SK-N-SH treated with all-trans-retinoic acid at 6 μM for 48 hours (cell line): ENCODE results near the gene STAM.

ENCODE experiments used
- ATAC-seq: fragments of 200-7000 bp; cut with Tn5 transposase; 3 replicates; pipeline ENCODE4 v1.9.1; 2020; ENCODE audit warnings: mild to moderate bottlenecking, moderate library complexity
- ARNTL ChIP-seq: fragments of 450-650 bp; formaldehyde crosslinking; IDR thresholded peaks from 2 replicates; pipeline ENCODE4 v1.5.0; 2020; ENCODE audit warnings: low read depth, mild to moderate bottlenecking, moderate library complexity, borderline replicate concordance
- BACH2 ChIP-seq: fragments of 250-450 bp; sonication (Bioruptor Pico); IDR thresholded peaks from 2 replicates; pipeline ENCODE4 v1.9.0; 2021; ENCODE audit warnings: mild to moderate bottlenecking, borderline replicate concordance
- ESRRG ChIP-seq: fragments of 250-450 bp; sonication (Bioruptor Pico); IDR thresholded peaks from 2 replicates; pipeline ENCODE4 v1.6.1; 2021; ENCODE audit warnings: mild to moderate bottlenecking
- GLIS3 ChIP-seq: fragments of 250-450 bp; sonication (Bioruptor Pico); IDR thresholded peaks from 2 replicates; pipeline ENCODE4 v1.5.0; 2020; ENCODE audit warnings: mild to moderate bottlenecking, moderate library complexity
- OSR1 ChIP-seq: fragments of 250-450 bp; sonication (Bioruptor Pico); IDR thresholded peaks from 2 replicates; pipeline ENCODE4 v1.8.0; 2022; ENCODE audit warnings: moderate library complexity, mild to moderate bottlenecking, inconsistent platforms
- PATZ1 ChIP-seq: fragments of 250-450 bp; sonication (Bioruptor Pico); IDR thresholded peaks from 2 replicates; pipeline ENCODE4 v1.8.0; 2020; ENCODE audit warnings: mild to moderate bottlenecking, moderate library complexity, borderline replicate concordance
- RARB ChIP-seq: fragments of 250-450 bp; sonication (Bioruptor Pico); IDR thresholded peaks from 2 replicates; pipeline ENCODE4 v1.8.0; 2021; ENCODE audit warnings: mild to moderate bottlenecking, moderate library complexity
- SNAI2 ChIP-seq: fragments of 250-450 bp; sonication (Bioruptor Pico); IDR thresholded peaks from 2 replicates; pipeline ENCODE4 v1.5.0; 2020; ENCODE audit warnings: mild to moderate bottlenecking, moderate library complexity
- TCF4 ChIP-seq: fragments of 250-450 bp; sonication (Bioruptor Pico); IDR thresholded peaks from 2 replicates; pipeline ENCODE4 v1.8.0; 2021; ENCODE audit warnings: mild to moderate bottlenecking, moderate library complexity, borderline replicate concordance
- TOX ChIP-seq: fragments of 250-450 bp; sonication (Bioruptor Pico); IDR thresholded peaks from 2 replicates; pipeline ENCODE4 v1.8.0; 2021; ENCODE audit warnings: mild to moderate bottlenecking, moderate library complexity, borderline replicate concordance
- TSHZ2 ChIP-seq: fragments of 250-450 bp; sonication (Bioruptor Pico); IDR thresholded peaks from 2 replicates; pipeline ENCODE4 v1.5.0; 2020; ENCODE audit warnings: mild to moderate bottlenecking, moderate library complexity
- ZC3H10 ChIP-seq: fragments of 250-450 bp; sonication (Bioruptor Pico); IDR thresholded peaks from 2 replicates; pipeline ENCODE4 v1.5.1; 2021; ENCODE audit warnings: mild to moderate bottlenecking, moderate library complexity
- ZFP3 ChIP-seq: fragments of 250-450 bp; sonication (Bioruptor Pico); IDR thresholded peaks from 2 replicates; pipeline ENCODE4 v1.5.0; 2020; ENCODE audit warnings: mild to moderate bottlenecking, moderate library complexity
- ZFP30 ChIP-seq: fragments of 450-650 bp; formaldehyde crosslinking; IDR thresholded peaks from 2 replicates; pipeline ENCODE4 v1.5.0; 2022; ENCODE audit warnings: mild to moderate bottlenecking, moderate library complexity
- ZNF70 ChIP-seq: fragments of 450-650 bp; formaldehyde crosslinking; IDR thresholded peaks from 2 replicates; pipeline ENCODE4 v1.5.0; 2020; ENCODE audit warnings: mild to moderate bottlenecking, moderate library complexity
- TF ChIP-seq, protein P1 (sequence below): fragments of 250-450 bp; sonication (Bioruptor Pico); IDR thresholded peaks from 2 replicates; pipeline ENCODE4 v1.8.0; 2021; ENCODE audit warnings: low read depth, mild to moderate bottlenecking, moderate library complexity, borderline replicate concordance
- TF ChIP-seq, protein P2 (sequence below): fragments of 250-450 bp; sonication (Bioruptor Pico); IDR thresholded peaks from 2 replicates; pipeline ENCODE4 v1.5.1; 2020; ENCODE audit warnings: low read depth, mild to moderate bottlenecking, moderate library complexity

The STAM gene

GRCh38 chr10:17734432-17735080, 90.6 kb downstream of the STAM start:
- ATAC-seq, result no peak
- TF ChIP-seq, protein P1, sequence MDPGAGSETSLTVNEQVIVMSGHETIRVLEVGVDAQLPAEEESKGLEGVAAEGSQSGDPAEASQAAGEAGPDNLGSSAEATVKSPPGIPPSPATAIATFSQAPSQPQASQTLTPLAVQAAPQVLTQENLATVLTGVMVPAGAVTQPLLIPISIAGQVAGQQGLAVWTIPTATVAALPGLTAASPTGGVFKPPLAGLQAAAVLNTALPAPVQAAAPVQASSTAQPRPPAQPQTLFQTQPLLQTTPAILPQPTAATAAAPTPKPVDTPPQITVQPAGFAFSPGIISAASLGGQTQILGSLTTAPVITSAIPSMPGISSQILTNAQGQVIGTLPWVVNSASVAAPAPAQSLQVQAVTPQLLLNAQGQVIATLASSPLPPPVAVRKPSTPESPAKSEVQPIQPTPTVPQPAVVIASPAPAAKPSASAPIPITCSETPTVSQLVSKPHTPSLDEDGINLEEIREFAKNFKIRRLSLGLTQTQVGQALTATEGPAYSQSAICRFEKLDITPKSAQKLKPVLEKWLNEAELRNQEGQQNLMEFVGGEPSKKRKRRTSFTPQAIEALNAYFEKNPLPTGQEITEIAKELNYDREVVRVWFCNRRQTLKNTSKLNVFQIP, result no peak
- TF ChIP-seq PATZ1 (CRISPR knock-in tag) (no peak), TCF4 (CRISPR knock-in tag) (no peak), OSR1 (CRISPR knock-in tag) (no peak), ZFP30 (CRISPR knock-in tag) (no peak), GLIS3 (CRISPR knock-in tag) (no peak)

- TF ChIP-seq ZNF70 (CRISPR knock-in tag), result no peak
- TF ChIP-seq TSHZ2, result no peak
- TF ChIP-seq RARB, result no peak
- TF ChIP-seq SNAI2 (CRISPR knock-in tag), result no peak
- no peak for TF ChIP-seq ESRRG (CRISPR knock-in tag)
- no peak for TF ChIP-seq PATZ1 (CRISPR knock-in tag)
- no peak for TF ChIP-seq ZFP3 (CRISPR knock-in tag)
- TF ChIP-seq ZFP30 (CRISPR knock-in tag), result no peak
These were observed 91.4 kb downstream of the STAM start for GRCh38 chr10:17735166-17735941.

DNA sequence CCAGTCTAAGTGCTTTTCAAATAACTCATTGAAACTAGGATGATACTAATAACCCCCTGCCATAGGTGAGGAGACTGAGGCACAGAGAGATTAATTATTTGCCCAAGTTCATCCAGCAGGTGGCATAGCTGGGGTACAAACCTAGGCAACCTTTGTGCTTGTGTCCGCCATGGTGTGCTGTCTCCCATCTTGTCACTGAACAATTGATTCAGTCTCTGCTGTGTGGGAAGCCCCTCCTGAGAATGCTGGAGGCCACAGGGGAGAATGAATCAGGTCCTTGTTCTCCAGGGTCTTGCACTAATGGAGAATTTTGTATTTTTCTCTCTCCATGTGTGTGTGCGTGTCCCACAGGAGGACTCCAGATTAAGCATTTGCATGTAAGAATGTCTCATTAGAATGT, 92.3 kb downstream of the STAM start:
- ATAC-seq, result no peak
- TF ChIP-seq ARNTL (CRISPR knock-in tag) (no peak), ZC3H10 (CRISPR knock-in tag) (no peak), TCF4 (CRISPR knock-in tag) (no peak), BACH2 (CRISPR knock-in tag) (no peak), GLIS3 (CRISPR knock-in tag) (no peak), ZFP3 (CRISPR knock-in tag) (no peak), OSR1 (CRISPR knock-in tag) (no peak), ZFP30 (CRISPR knock-in tag) (no peak), TOX (CRISPR knock-in tag) (no peak), TSHZ2 (no peak)
- TF ChIP-seq, protein P2, sequence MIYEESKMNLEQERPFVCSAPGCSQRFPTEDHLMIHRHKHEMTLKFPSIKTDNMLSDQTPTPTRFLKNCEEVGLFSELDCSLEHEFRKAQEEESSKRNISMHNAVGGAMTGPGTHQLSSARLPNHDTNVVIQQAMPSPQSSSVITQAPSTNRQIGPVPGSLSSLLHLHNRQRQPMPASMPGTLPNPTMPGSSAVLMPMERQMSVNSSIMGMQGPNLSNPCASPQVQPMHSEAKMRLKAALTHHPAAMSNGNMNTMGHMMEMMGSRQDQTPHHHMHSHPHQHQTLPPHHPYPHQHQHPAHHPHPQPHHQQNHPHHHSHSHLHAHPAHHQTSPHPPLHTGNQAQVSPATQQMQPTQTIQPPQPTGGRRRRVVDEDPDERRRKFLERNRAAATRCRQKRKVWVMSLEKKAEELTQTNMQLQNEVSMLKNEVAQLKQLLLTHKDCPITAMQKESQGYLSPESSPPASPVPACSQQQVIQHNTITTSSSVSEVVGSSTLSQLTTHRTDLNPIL (CRISPR knock-in tag), result no peak

More at GRCh38 chr10:17735166-17735941, 91.4 kb downstream of the STAM start:
- no peak for ATAC-seq
